ENCODE measurements around the gene DUSP22.

DUSP22 gene

GRCh38 chr6:336159-337114, 44.1 kb downstream of the DUSP22 start:
- WGBS, result 72% methylated on average over 10 of the region's 10 CpGs
- Histone ChIP-seq H3K4ac (ENCODE audit: low read depth in 1 of 2, low read length in 2 of 2) (no peak overlapping the region), H3K23ac (ENCODE audit: low read length in 2 of 2) (no peak overlapping the region), H2BK5ac (ENCODE audit: low read depth, low read length, poor library complexity, severe bottlenecking) (no peak overlapping the region), H3K9ac (ENCODE audit: low read length) (no peak overlapping the region), H2BK15ac (ENCODE audit: low read depth, poor library complexity, severe bottlenecking) (no peak overlapping the region), H3K79me1 (replicated peaks; ENCODE audit: low read length, poor library complexity, severe bottlenecking) (peaks cover 6% of the 10 kb centered on the region), H3K14ac (ENCODE audit: low read length in 2 of 2) (no peak overlapping the region), H2BK120ac (ENCODE audit: low read depth, low read length) (no peak overlapping the region), H3K4me1 (ENCODE audit: control insufficient read depth, insufficient read depth, low read depth, low read length) (peaks cover 7% of the 10 kb centered on the region), H3K27ac (ENCODE audit: low read length, poor library complexity, severe bottlenecking) (no peak overlapping the region), H3K36me3 (ENCODE audit: control insufficient read depth in 1 of 2, insufficient read depth in 2 of 2, low read depth in 1 of 2, low read length in 2 of 2) (peaks cover 0 to 5% of the 10 kb centered on the region in 2 experiments), H3K4me3 (ENCODE audit: insufficient read depth in 1 of 2, low read depth in 1 of 2, low read length in 2 of 2) (no peak overlapping the region), H4K8ac (ENCODE audit: low read length) (no peak overlapping the region), H2AFZ (ENCODE audit: low read depth, low read length) (no peak overlapping the region), H3K27me3 (ENCODE audit: control insufficient read depth in 1 of 2, insufficient read depth in 1 of 2, low read length in 2 of 2) (peaks cover 0 to 5% of the 10 kb centered on the region in 2 experiments), H3K18ac (ENCODE audit: low read depth in 1 of 2, low read length in 2 of 2) (no peak overlapping the region), H2AK5ac (ENCODE audit: low read length, severe bottlenecking) (no peak overlapping the region), H3K4me2 (ENCODE audit: low read length, poor library complexity, severe bottlenecking) (no peak overlapping the region), H2BK12ac (ENCODE audit: low read length in 2 of 2) (no peak overlapping the region), H3K9me3 (ENCODE audit: control insufficient read depth, low read length) (no peaks in the 10 kb centered on the region), H4K91ac (ENCODE audit: low read length) (no peak overlapping the region)
- no peak for DNase-seq

- 71% methylated on average over 10 of the region's 10 CpGs for WGBS
- Histone ChIP-seq H2BK120ac (ENCODE audit: low read depth, low read length) (no peak overlapping the region), H3K27me3 (ENCODE audit: control insufficient read depth in 1 of 2, insufficient read depth in 1 of 2, low read length in 2 of 2) (no peaks in the 10 kb centered on the region), H2BK15ac (ENCODE audit: low read depth, poor library complexity, severe bottlenecking) (no peak overlapping the region), H2BK5ac (ENCODE audit: low read depth, low read length, poor library complexity, severe bottlenecking) (no peak overlapping the region), H4K91ac (ENCODE audit: low read length) (no peak overlapping the region), H4K8ac (ENCODE audit: low read length) (no peak overlapping the region), H3K9ac (ENCODE audit: low read length) (no peak overlapping the region), H3K79me1 (replicated peaks; ENCODE audit: low read length, poor library complexity, severe bottlenecking) (peaks cover 7% of the 10 kb centered on the region), H3K14ac (ENCODE audit: low read length in 2 of 2) (no peak overlapping the region), H3K18ac (ENCODE audit: low read depth in 1 of 2, low read length in 2 of 2) (no peak overlapping the region), H3K36me3 (ENCODE audit: control insufficient read depth in 1 of 2, insufficient read depth in 2 of 2, low read depth in 1 of 2, low read length in 2 of 2) (peaks cover 0 to 12% of the 10 kb centered on the region in 2 experiments), H2AFZ (ENCODE audit: low read depth, low read length) (no peak overlapping the region), H3K23ac (ENCODE audit: low read length in 2 of 2) (no peak overlapping the region), H3K4me3 (ENCODE audit: insufficient read depth in 1 of 2, low read depth in 1 of 2, low read length in 2 of 2) (no peak overlapping the region), H2AK5ac (ENCODE audit: low read length, severe bottlenecking) (no peak overlapping the region), H3K27ac (ENCODE audit: low read length, poor library complexity, severe bottlenecking) (no peak overlapping the region), H3K4me2 (ENCODE audit: low read length, poor library complexity, severe bottlenecking) (no peak overlapping the region), H3K4ac (ENCODE audit: low read depth in 1 of 2, low read length in 2 of 2) (no peak overlapping the region), H2BK12ac (ENCODE audit: low read length in 2 of 2) (no peak overlapping the region), H3K4me1 (ENCODE audit: control insufficient read depth, insufficient read depth, low read depth, low read length) (no peaks in the 10 kb centered on the region), H3K9me3 (ENCODE audit: control insufficient read depth, low read length) (no peaks in the 10 kb centered on the region)
- no peak for DNase-seq
Observed at GRCh38 chr6:337805-338368, 45.6 kb downstream of the DUSP22 start.

GRCh38 chr6:338815-339262, 46.6 kb downstream of the DUSP22 start:
- Histone ChIP-seq H2BK12ac (ENCODE audit: low read length in 2 of 2) (no peak overlapping the region), H3K4me3 (ENCODE audit: insufficient read depth in 1 of 2, low read depth in 1 of 2, low read length in 2 of 2) (no peak overlapping the region), H3K4me1 (ENCODE audit: control insufficient read depth, insufficient read depth, low read depth, low read length) (peaks cover 2% of the 10 kb centered on the region), H3K4ac (ENCODE audit: low read depth in 1 of 2, low read length in 2 of 2) (no peak overlapping the region), H2AFZ (ENCODE audit: low read depth, low read length) (no peak overlapping the region), H3K4me2 (ENCODE audit: low read length, poor library complexity, severe bottlenecking) (no peak overlapping the region), H2BK15ac (ENCODE audit: low read depth, poor library complexity, severe bottlenecking) (no peak overlapping the region), H3K9me3 (ENCODE audit: control insufficient read depth, low read length) (no peaks in the 10 kb centered on the region), H3K23ac (ENCODE audit: low read length in 2 of 2) (no peak overlapping the region), H4K91ac (ENCODE audit: low read length) (no peak overlapping the region), H3K18ac (ENCODE audit: low read depth in 1 of 2, low read length in 2 of 2) (no peak overlapping the region), H3K27me3 (ENCODE audit: control insufficient read depth in 1 of 2, insufficient read depth in 1 of 2, low read length in 2 of 2) (no peaks in the 10 kb centered on the region), H3K79me1 (replicated peaks; ENCODE audit: low read length, poor library complexity, severe bottlenecking) (peaks cover 6% of the 10 kb centered on the region), H2AK5ac (ENCODE audit: low read length, severe bottlenecking) (no peak overlapping the region), H3K36me3 (ENCODE audit: control insufficient read depth in 1 of 2, insufficient read depth in 2 of 2, low read depth in 1 of 2, low read length in 2 of 2) (peaks cover 0 to 13% of the 10 kb centered on the region in 2 experiments), H3K14ac (ENCODE audit: low read length in 2 of 2) (no peak overlapping the region), H2BK5ac (ENCODE audit: low read depth, low read length, poor library complexity, severe bottlenecking) (no peak overlapping the region), H3K27ac (ENCODE audit: low read length, poor library complexity, severe bottlenecking) (no peak overlapping the region), H2BK120ac (ENCODE audit: low read depth, low read length) (no peak overlapping the region), H4K8ac (ENCODE audit: low read length) (no peak overlapping the region), H3K9ac (ENCODE audit: low read length) (no peak overlapping the region)
- DNase-seq, result no peak
- WGBS, result 67% methylated on average over 4 of the region's 4 CpGs

GRCh38 chr6:339480-339879, 47.2 kb downstream of the DUSP22 start:
- H2BK120ac ChIP-seq (ENCODE audit: low read depth, low read length), result no peak overlapping the region
- WGBS, result 79% methylated on average over 5 of the region's 5 CpGs
- H3K4me1 ChIP-seq (ENCODE audit: control insufficient read depth, insufficient read depth, low read depth, low read length), result peaks cover 2% of the 10 kb centered on the region
- H3K27me3 ChIP-seq (ENCODE audit: control insufficient read depth in 1 of 2, insufficient read depth in 1 of 2, low read length in 2 of 2), result no peaks in the 10 kb centered on the region
- no peak overlapping the region for H2BK12ac ChIP-seq (ENCODE audit: low read length in 2 of 2)
- H3K9me3 ChIP-seq (ENCODE audit: control insufficient read depth, low read length), result no peaks in the 10 kb centered on the region
- no peak overlapping the region for H2AK5ac ChIP-seq (ENCODE audit: low read length, severe bottlenecking)
- no peak overlapping the region for H4K91ac ChIP-seq (ENCODE audit: low read length)
- H3K4ac ChIP-seq (ENCODE audit: low read depth in 1 of 2, low read length in 2 of 2), result no peak overlapping the region
- H2BK5ac ChIP-seq (ENCODE audit: low read depth, low read length, poor library complexity, severe bottlenecking), result no peak overlapping the region
- H2BK15ac ChIP-seq (ENCODE audit: low read depth, poor library complexity, severe bottlenecking), result no peak overlapping the region
- H3K9ac ChIP-seq (ENCODE audit: low read length), result no peak overlapping the region
- no peak overlapping the region for H2AFZ ChIP-seq (ENCODE audit: low read depth, low read length)
- H3K23ac ChIP-seq (ENCODE audit: low read length in 2 of 2), result no peak overlapping the region
- H3K4me3 ChIP-seq (ENCODE audit: insufficient read depth in 1 of 2, low read depth in 1 of 2, low read length in 2 of 2), result no peak overlapping the region
- H4K8ac ChIP-seq (ENCODE audit: low read length), result no peak overlapping the region
- no peak overlapping the region for H3K4me2 ChIP-seq (ENCODE audit: low read length, poor library complexity, severe bottlenecking)
- peaks cover 7% of the 10 kb centered on the region for H3K79me1 ChIP-seq (replicated peaks; ENCODE audit: low read length, poor library complexity, severe bottlenecking)
- no peak overlapping the region for H3K18ac ChIP-seq (ENCODE audit: low read depth in 1 of 2, low read length in 2 of 2)
- no peak overlapping the region for H3K14ac ChIP-seq (ENCODE audit: low read length in 2 of 2)
- H3K27ac ChIP-seq (ENCODE audit: low read length, poor library complexity, severe bottlenecking), result no peak overlapping the region
- DNase-seq, result no peak
- H3K36me3 ChIP-seq (ENCODE audit: control insufficient read depth in 1 of 2, insufficient read depth in 2 of 2, low read depth in 1 of 2, low read length in 2 of 2), result peaks cover 0 to 13% of the 10 kb centered on the region in 2 experiments
